Measurements from ENCODE around the gene DOK1.

The DOK1 gene

GRCh38 chr2:74587664-74588277 lies 33.3 kb downstream of the DOK1 start:
- peaks cover 18% of the 10 kb centered on the region for H3K4me1 Mint-ChIP-seq
- no peak overlapping the region for H3K4me3 Mint-ChIP-seq
- DNase-seq (ENCODE audit: low spot score in 2 of 2) (peak; percentile 33 to 64), ATAC-seq (peak; percentile 77)
- H3K27ac Mint-ChIP-seq, result no peak overlapping the region
- no peaks in the 10 kb centered on the region for H3K9me3 Mint-ChIP-seq
- H3K36me3 Mint-ChIP-seq, result no peaks in the 10 kb centered on the region

GRCh38 chr2:74588664-74589063 lies 34.1 kb downstream of the DOK1 start:
- no peak overlapping the region for H3K27ac Mint-ChIP-seq
- DNase-seq (ENCODE audit: low spot score in 2 of 2), result no peak
- H3K4me1 Mint-ChIP-seq, result peaks cover 18% of the 10 kb centered on the region
- ATAC-seq, result no peak
- H3K4me3 Mint-ChIP-seq, result no peak overlapping the region
- no peaks in the 10 kb centered on the region for H3K36me3 Mint-ChIP-seq
- H3K9me3 Mint-ChIP-seq, result no peaks in the 10 kb centered on the region

- Mint-ChIP-seq H3K4me3 (no peak overlapping the region), H3K4me1 (no peaks in the 10 kb centered on the region), H3K36me3 (no peaks in the 10 kb centered on the region), H3K27ac (no peak overlapping the region), H3K9me3 (no peaks in the 10 kb centered on the region)
- ATAC-seq (no peak), DNase-seq (ENCODE audit: low spot score in 2 of 2) (no peak)
Observed at GRCh38 chr2:74593826-74594772, 39.6 kb downstream of the DOK1 start.

- no peak overlapping the region for H3K27ac Mint-ChIP-seq
- DNase-seq (ENCODE audit: low spot score in 2 of 2) (no peak), ATAC-seq (no peak)
- H3K4me1 Mint-ChIP-seq, result no peaks in the 10 kb centered on the region
- no peaks in the 10 kb centered on the region for H3K9me3 Mint-ChIP-seq
- no peaks in the 10 kb centered on the region for H3K36me3 Mint-ChIP-seq
- H3K4me3 Mint-ChIP-seq, result no peak overlapping the region
Observed at GRCh38 chr2:74596584-74596983, 42.1 kb downstream of the DOK1 start.

- no peak overlapping the region for H3K27ac Mint-ChIP-seq
- H3K4me3 Mint-ChIP-seq, result no peak overlapping the region
- no peaks in the 10 kb centered on the region for H3K36me3 Mint-ChIP-seq
Observed at GRCh38 chr2:74597410-74597809, 42.9 kb downstream of the DOK1 start.

GRCh38 chr2:74599676-74600075 lies 45.2 kb downstream of the DOK1 start:
- ATAC-seq, result no peak
- Mint-ChIP-seq H3K27ac (no peak overlapping the region), H3K9me3 (no peaks in the 10 kb centered on the region), H3K36me3 (no peaks in the 10 kb centered on the region), H3K4me3 (no peak overlapping the region), H3K4me1 (peaks cover 14% of the 10 kb centered on the region)
- DNase-seq (ENCODE audit: low spot score in 2 of 2), result no peak

More at GRCh38 chr2:74597410-74597809, 42.9 kb downstream of the DOK1 start:
- ATAC-seq, result no peak
- no peaks in the 10 kb centered on the region for H3K9me3 Mint-ChIP-seq
- DNase-seq (ENCODE audit: low spot score in 2 of 2), result no peak
- H3K4me1 Mint-ChIP-seq, result peaks cover 2% of the 10 kb centered on the region

- Mint-ChIP-seq H3K4me3 (no peak overlapping the region), H3K9me3 (no peaks in the 10 kb centered on the region), H3K36me3 (no peaks in the 10 kb centered on the region), H3K4me1 (peaks cover 14% of the 10 kb centered on the region), H3K27ac (no peak overlapping the region)
- no peak for DNase-seq (ENCODE audit: low spot score in 2 of 2)
- peak; percentile 84 for ATAC-seq
Observed at GRCh38 chr2:74602586-74603281, 48.2 kb downstream of the DOK1 start.

GRCh38 chr2:74603282-74604000 lies 48.9 kb downstream of the DOK1 start:
- Mint-ChIP-seq H3K4me1 (peaks cover 14% of the 10 kb centered on the region), H3K36me3 (no peaks in the 10 kb centered on the region), H3K27ac (no peak overlapping the region), H3K4me3 (no peak overlapping the region), H3K9me3 (no peaks in the 10 kb centered on the region)
- DNase-seq (ENCODE audit: low spot score in 2 of 2), result no peak
- ATAC-seq, result peak; percentile 82

GRCh38 chr2:74606927-74607326 lies 52.4 kb downstream of the DOK1 start:
- no peak for DNase-seq (ENCODE audit: low spot score in 2 of 2)
- no peak overlapping the region for H3K27ac Mint-ChIP-seq
- ATAC-seq, result no peak
- H3K36me3 Mint-ChIP-seq, result no peaks in the 10 kb centered on the region
- H3K4me1 Mint-ChIP-seq, result peaks cover 14% of the 10 kb centered on the region
- H3K4me3 Mint-ChIP-seq, result no peak overlapping the region
- H3K9me3 Mint-ChIP-seq, result no peaks in the 10 kb centered on the region

Data from stimulated activated effector memory CD8-positive, alpha-beta T cell treated with anti-CD3 and anti-CD28 coated beads, Interleukin-12 subunit alpha, Interleukin-12 subunit beta, amount 100 ng/mL, for 72 hours (primary cell).